HepG2 (cell line): ENCODE data around the gene SMG5. TPM values are rescaled to one million over a fixed set of nuclear protein-coding genes. Genes with fewer than 3 reads are reported as not detected.
A peak's percentile ranks its signal among the peaks of the same experiment; 100 is the strongest.

ENCODE experiments used
- ATAC-seq: fragments of 200-7000 bp; cut with Tn5 transposase; 3 replicates; pipeline ENCODE4 v1.9.1; 2020; ENCODE audit warnings: mild to moderate bottlenecking, moderate library complexity
- BruUV-seq: library from RNA; stranded (reverse); fragments of 400-500 nt; replicated peaks from 2 replicates; lab custom pipeline; 2021; lab: Mats Ljungman, UMichigan
- CTCF ChIA-PET: fragments of 300-600 bp; formaldehyde crosslinking; extraction: SDS; loops from one replicate; lab custom pipeline; 2021; ENCODE audit warnings: low total read pairs, inconsistent platforms, low intra/inter-chr PET ratio; lab: Yijun Ruan, JAX
- POLR2A ChIA-PET: fragments of 350-600 bp; sonication (Branson Sonifier 250); formaldehyde crosslinking; loops from one replicate; lab custom pipeline; 2020; ENCODE audit warnings: antibody characterized with exemption, inconsistent platforms; lab: Yijun Ruan, JAX
- DNase-seq: peaks from one replicate; pipeline ENCODE4 v3.0.0-alpha.2; 2015; ENCODE audit warnings: low spot score
- FAIRE-seq: peaks from 3 replicates; lab custom pipeline; 2011; peaks lifted over from hg19 to GRCh38; lab: Jason Lieb, UNC
- H2AFZ ChIP-seq: one replicate; pipeline ENCODE4 v1.6.1; 2011; ENCODE audit warnings: low read length, inconsistent platforms
- H3K27ac ChIP-seq: fragments of 300-600 bp; 3 replicates; pipeline ENCODE4 v1.8.0; 2011; ENCODE audit warnings: mixed run types, mild to moderate bottlenecking, mixed read lengths, low read length, inconsistent platforms; ENCODE audit not compliant: insufficient read depth; ENCODE audit errors: extremely low read length
- H3K27me3 ChIP-seq, 2 experiments: fragments of 200-600 bp in 1 of 2; 2 replicates in 1 of 2; 3 replicates in 1 of 2; pipeline versions ENCODE4 v1.6.0 to v1.8.0; 2011; ENCODE audit warnings: low read length in 2 of 2, mild to moderate bottlenecking in 2 of 2, moderate library complexity in 2 of 2, inconsistent platforms in 1 of 2; ENCODE audit not compliant: insufficient read depth in 2 of 2, control insufficient read depth in 1 of 2
- H3K36me3 ChIP-seq, 2 experiments: fragments of 200-600 bp in 1 of 2; replicated peaks in 1 of 2; 2 replicates in 1 of 2; 3 replicates in 1 of 2; pipeline versions ENCODE4 v1.5.1 to v1.8.0; 2011; ENCODE audit warnings: low read length in 2 of 2, inconsistent platforms in 1 of 2; ENCODE audit not compliant: insufficient read depth in 2 of 2, control insufficient read depth in 1 of 2
- H3K4me1 ChIP-seq: 2 replicates; pipeline ENCODE4 v1.5.1; 2012; ENCODE audit warnings: low read length, inconsistent platforms; ENCODE audit not compliant: insufficient read depth
- H3K4me2 ChIP-seq: 2 replicates; pipeline ENCODE4 v1.6.0; 2011; ENCODE audit warnings: low read depth, low read length, inconsistent platforms
- H3K4me3 ChIP-seq, 3 experiments: fragments of 200-600 bp in 1 of 3; sonication (generic), shearing (Covaris generic) in 1 of 3; replicated peaks in 1 of 3; 2 replicates each; pipeline ENCODE4 v1.5.1; 2011 to 2016; ENCODE audit warnings: low read length in 3 of 3, inconsistent platforms in 2 of 3, low read depth in 2 of 3, mild to moderate bottlenecking in 2 of 3, control low read depth in 1 of 3, mixed read lengths in 1 of 3; ENCODE audit not compliant: insufficient read depth in 1 of 3
- H3K79me2 ChIP-seq: one replicate; pipeline ENCODE4 v1.6.1; 2011; ENCODE audit warnings: low read length, inconsistent platforms; ENCODE audit not compliant: insufficient read depth
- H3K9ac ChIP-seq: 2 replicates; pipeline ENCODE4 v1.6.0; 2011; ENCODE audit warnings: mild to moderate bottlenecking, low read depth, low read length, inconsistent platforms; ENCODE audit not compliant: insufficient read depth
- H3K9me3 ChIP-seq: 2 replicates; pipeline ENCODE4 v1.5.1; 2012; ENCODE audit warnings: mild to moderate bottlenecking, low read length
- H4K20me1 ChIP-seq: 2 replicates; pipeline ENCODE4 v1.6.0; 2011; ENCODE audit warnings: inconsistent platforms, mild to moderate bottlenecking, low read length, moderate library complexity; ENCODE audit not compliant: insufficient read depth
- ATF3 ChIP-seq: sonication (generic); formaldehyde crosslinking; IDR thresholded peaks from 2 replicates; pipeline ENCODE4 v1.4.0; 2020; ENCODE audit warnings: missing genetic modification reagents
- CC2D1A ChIP-seq: sonication (generic); formaldehyde crosslinking; IDR thresholded peaks from 2 replicates; pipeline ENCODE4 v1.8.1; 2023; ENCODE audit warnings: mild to moderate bottlenecking, missing genetic modification reagents
- ELF1 ChIP-seq: sonication (generic); formaldehyde crosslinking; IDR thresholded peaks from 2 replicates; pipeline ENCODE4 v1.4.0; 2020; ENCODE audit warnings: missing genetic modification reagents
- KDM5A ChIP-seq: fragments of 200-600 bp; sonication (generic); IDR thresholded peaks from 2 replicates; pipeline ENCODE4 v1.7.0; 2018; ENCODE audit warnings: antibody characterized with exemption, mild to moderate bottlenecking, low read length, borderline replicate concordance
- LBX2 ChIP-seq: sonication (generic); formaldehyde crosslinking; IDR thresholded peaks from 2 replicates; pipeline ENCODE4 v1.5.0; 2020; ENCODE audit warnings: missing genetic modification reagents, mild to moderate bottlenecking, borderline replicate concordance
- MYNN ChIP-seq: sonication (generic); formaldehyde crosslinking; IDR thresholded peaks from 2 replicates; pipeline ENCODE4 v1.4.0; 2020; ENCODE audit warnings: mild to moderate bottlenecking, low read depth, missing genetic modification reagents
- NR2F2 ChIP-seq: IDR thresholded peaks from 2 replicates; pipeline ENCODE4 v1.6.1; 2012; ENCODE audit warnings: low read depth, inconsistent platforms, borderline replicate concordance
- PHF20 ChIP-seq: sonication (generic); formaldehyde crosslinking; IDR thresholded peaks from 2 replicates; pipeline ENCODE4 v1.5.0; 2020; ENCODE audit warnings: mild to moderate bottlenecking, missing genetic modification reagents
- TGIF2 ChIP-seq: IDR thresholded peaks from 2 replicates; pipeline ENCODE4 v1.6.1; 2016; ENCODE audit warnings: control low read depth, missing compliant biosample characterization
- ZBED4 ChIP-seq: sonication (generic); formaldehyde crosslinking; IDR thresholded peaks from 2 replicates; pipeline ENCODE4 v1.4.0; 2020; ENCODE audit warnings: missing genetic modification reagents, borderline replicate concordance
- ZC3H4 ChIP-seq: sonication (generic); formaldehyde crosslinking; IDR thresholded peaks from 2 replicates; pipeline ENCODE4 v1.4.0; 2020; ENCODE audit warnings: missing genetic modification reagents, borderline replicate concordance
- ZNF10 ChIP-seq: sonication (generic); formaldehyde crosslinking; IDR thresholded peaks from 2 replicates; pipeline ENCODE4 v1.4.0; 2020; ENCODE audit warnings: mild to moderate bottlenecking, low read depth, missing genetic modification reagents, borderline replicate concordance
- ZNF235 ChIP-seq: sonication (generic); formaldehyde crosslinking; IDR thresholded peaks from 2 replicates; pipeline ENCODE4 v1.8.1; 2023; ENCODE audit warnings: mild to moderate bottlenecking, missing genetic modification reagents, borderline replicate concordance
- ZNF251 ChIP-seq: sonication (generic); formaldehyde crosslinking; IDR thresholded peaks from 2 replicates; pipeline ENCODE4 v1.9.0; 2021; ENCODE audit warnings: mild to moderate bottlenecking, missing genetic modification reagents
- ZNF274 ChIP-seq: sonication (generic); formaldehyde crosslinking; IDR thresholded peaks from 2 replicates; pipeline ENCODE4 v1.5.1; 2020; ENCODE audit warnings: mild to moderate bottlenecking, missing genetic modification reagents
- ZNF343 ChIP-seq: sonication (generic); formaldehyde crosslinking; IDR thresholded peaks from 2 replicates; pipeline ENCODE4 v1.4.0; 2020; ENCODE audit warnings: mild to moderate bottlenecking, missing genetic modification reagents
- ZNF614 ChIP-seq: IDR thresholded peaks from 2 replicates; pipeline ENCODE4 v1.6.1; 2018; ENCODE audit warnings: missing biosample characterization, missing genetic modification reagents, inconsistent platforms, borderline replicate concordance
- in situ Hi-C: cut with HindIII; loops from 2 replicates; pipeline ENCODE4 v1.10.0; 2017; ENCODE audit warnings: low pct_unique_long_range_greater_than_20kb; ENCODE audit not compliant: extremely low pct_ligation_motif_present
- intact Hi-C: fragments of 100-400 bp; cut with micrococcal nuclease; formaldehyde crosslinking; loops from one replicate; pipeline ENCODE4 v1.10.0; 2022; ENCODE audit not compliant: unreplicated experiment
- polyA plus RNA-seq, 8 experiments: library from polyadenylated mRNA; depleted of rRNA in 3 of 8; stranded (reverse) in 7 of 8; unstranded in 1 of 8; fragments of >200 nt; fragmentation: Illumina TruSeq in 4 of 8; extraction: Trizol in 4 of 8; gene quantifications; 2 replicates each; pipeline versions ENCODE4 v1.2.1 to v1.2.3, GENCODE V29; 2011 to 2016; ENCODE audit warnings: low read depth in 4 of 8, missing spikeins in 1 of 8, mixed read lengths in 1 of 8; ENCODE audit not compliant: insufficient read depth in 1 of 8
- total RNA-seq, 5 experiments: library from RNA; depleted of rRNA; stranded (reverse); fragments of >200 nt; fragmentation: Illumina TruSeq; extraction: Trizol; gene quantifications; 2 replicates each; pipeline ENCODE4 v1.2.3, GENCODE V29; 2016; ENCODE audit warnings: low read depth in 1 of 5

Gene SMG5
- total and polyA plus RNA-seq, 2 of the 13 experiments (the other 11 are each of a cell fraction or from before 2014, with no cell fraction given), result 50.5 to 84.0 TPM

GRCh38 chr1:156289857-156290256 lies 7.2 kb upstream of the SMG5 start:
- FAIRE-seq (no peak), ATAC-seq (no peak), DNase-seq (no peak)
- Histone ChIP-seq H3K79me2 (peaks cover 1% of the 10 kb centered on the region), H3K4me3 (no peak overlapping the region), H3K9me3 (no peaks in the 10 kb centered on the region), H3K36me3 (peaks cover 3 to 6% of the 10 kb centered on the region in 2 experiments; a peak in 2 of 5 replicates), H2AFZ (no peak overlapping the region), H4K20me1 (no peaks in the 10 kb centered on the region), H3K27me3 (no peaks in the 10 kb centered on the region), H3K27ac (no peak overlapping the region), H3K4me2 (no peak overlapping the region; the same call in 1 of the 2 replicates), H3K4me1 (peaks cover 33% of the 10 kb centered on the region), H3K9ac (no peak overlapping the region)
- in situ Hi-C loops, result no loop called here
- TSS peak; percentile 31 for BruUV-seq
- ChIA-PET CTCF (no interaction called here), POLR2A (no interaction called here)
- intact Hi-C loops, result loop anchor here (5.0 kb wide), 1 partner anchor 47 kb away; the partner anchor contains the start of genes CCT3 and TSACC
- TF ChIP-seq CC2D1A (CRISPR knock-in tag) (no peak), ZNF614 (CRISPR knock-in tag) (no peak), TGIF2 (no peak), ZNF251 (CRISPR knock-in tag) (no peak), MYNN (no peak), NR2F2 (no peak), ZNF235 (CRISPR knock-in tag) (no peak), ZC3H4 (CRISPR knock-in tag) (no peak), ATF3 (CRISPR knock-in tag) (no peak), ELF1 (CRISPR knock-in tag) (no peak), ZBED4 (no peak), PHF20 (CRISPR knock-in tag) (no peak), LBX2 (CRISPR knock-in tag) (no peak), ZNF274 (CRISPR knock-in tag) (no peak), ZNF10 (no peak), ZNF343 (CRISPR knock-in tag) (no peak), KDM5A (no peak)
